Activated CD8-positive, alpha-beta memory T cell treated with anti-CD3 and anti-CD28 coated beads, Interleukin-2, amount 10 ng/mL, durations not matched to agents 7 days and 5 days (primary cell): ENCODE measurements around the gene TUSC2. TPM values are rescaled to one million over a fixed set of nuclear protein-coding genes. Genes with fewer than 3 reads are reported as not detected.

Experiments
- ATAC-seq: fragments of 150-1000 bp; cut with Tn5 transposase; one replicate; pipeline ENCODE4 v1.10.0; 2021; ENCODE audit warnings: moderate library complexity
- CTCF ChIA-PET: fragments of 350-600 bp; sonication (Branson Sonifier 250); formaldehyde crosslinking; loops from one replicate; lab custom pipeline; 2021; ENCODE audit warnings: antibody characterized with exemption; lab: Charles Lee
- DNase-seq: peaks from one replicate; pipeline ENCODE4 v3.0.0-alpha.2; 2020
- H3K27ac Mint-ChIP-seq: one replicate; pipeline ENCODE4 v1.8.0; 2021; ENCODE audit warnings: mild to moderate bottlenecking, mixed read lengths
- H3K27me3 Mint-ChIP-seq: one replicate; pipeline ENCODE4 v1.8.0; 2021; ENCODE audit warnings: mixed read lengths
- H3K36me3 Mint-ChIP-seq: one replicate; pipeline ENCODE4 v1.8.0; 2021; ENCODE audit warnings: mild to moderate bottlenecking, mixed read lengths
- H3K4me1 Mint-ChIP-seq: one replicate; pipeline ENCODE4 v1.8.0; 2021; ENCODE audit warnings: mixed read lengths
- H3K4me3 Mint-ChIP-seq: one replicate; pipeline ENCODE4 v1.8.0; 2021; ENCODE audit warnings: mild to moderate bottlenecking, moderate library complexity, mixed read lengths
- H3K9me3 Mint-ChIP-seq: one replicate; pipeline ENCODE4 v1.8.0; 2022; ENCODE audit warnings: low read depth, mixed read lengths
- total RNA-seq, 2 experiments: library from RNA; stranded (reverse); gene quantifications; one replicate each; pipeline ENCODE4 v1.2.3, GENCODE V29; 2021

TUSC2 gene
- total RNA-seq, 2 experiments from 2014 or later = 20.4 to 25.0 TPM

DNA sequence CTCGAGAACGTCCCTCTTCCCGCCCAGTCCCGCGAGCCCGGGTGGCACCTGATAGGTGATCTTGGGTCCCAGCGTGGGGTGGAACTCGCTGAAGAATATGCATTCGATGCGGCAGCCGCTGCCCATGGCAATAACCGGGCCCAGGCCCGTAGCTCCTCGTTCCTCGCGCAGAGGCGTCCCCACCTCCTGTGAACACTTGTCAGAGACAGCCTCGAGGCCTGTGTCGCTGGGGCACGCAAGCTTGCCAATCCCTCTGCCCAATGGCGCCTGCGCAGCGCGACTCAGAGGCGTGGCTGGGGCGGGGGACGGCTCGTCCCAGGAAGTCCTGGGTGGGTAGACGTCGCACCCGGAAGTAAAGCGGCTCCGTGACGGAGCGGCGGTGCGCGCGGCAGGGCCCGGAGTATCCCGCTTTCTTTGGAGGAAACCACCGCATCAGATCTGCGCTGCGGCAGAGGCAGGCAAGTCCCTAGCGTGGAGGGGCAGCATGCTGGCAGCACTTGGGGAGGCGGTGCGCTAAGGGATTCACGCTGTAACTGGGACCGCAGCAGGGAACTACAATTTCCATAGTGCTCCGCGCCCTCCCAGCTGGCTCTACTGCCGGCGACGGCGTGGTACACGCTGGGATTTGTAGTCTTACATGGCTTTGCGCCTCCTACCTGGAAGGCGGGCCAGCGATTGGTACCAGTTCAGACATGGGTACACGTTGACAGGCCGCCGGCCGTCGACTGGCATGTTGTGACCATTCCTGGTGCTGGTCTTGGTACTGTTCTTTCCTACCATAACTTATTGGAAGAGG, 22.7 kb upstream of the TUSC2 start, which contains the start of the genes CYB561D2 and NPRL2:
Gene CYB561D2 (plus strand): TSS at position 336 of the 796 bp plus-strand sequence. CDS start 572 bp downstream, outside the sequence.
Gene NPRL2 (minus strand): TSS at position 249 of the 796 bp plus-strand sequence. CDS start 123 bp downstream, at position 126.
- Mint-ChIP-seq H3K4me3 (peak within 1 kb of the TSS; percentile 93), H3K27ac (peak within 1 kb of the TSS; percentile 97), H3K36me3 (peaks cover 23% of the 10 kb centered on the region), H3K4me1 (peaks cover 63% of the 10 kb centered on the region), H3K9me3 (no peaks in the 10 kb centered on the region), H3K27me3 (no peaks in the 10 kb centered on the region)
- CTCF ChIA-PET = interaction anchor here (0.6 to 8.3 kb wide), 12 partner anchors 9 to 261 kb away, joined by 3 to 64 read pairs (median 4); partner anchors contain the start of genes C3orf18, CISH, HEMK1 and TMEM115
- ATAC-seq = peak; percentile 92
- DNase-seq = peak; percentile 100

DNA sequence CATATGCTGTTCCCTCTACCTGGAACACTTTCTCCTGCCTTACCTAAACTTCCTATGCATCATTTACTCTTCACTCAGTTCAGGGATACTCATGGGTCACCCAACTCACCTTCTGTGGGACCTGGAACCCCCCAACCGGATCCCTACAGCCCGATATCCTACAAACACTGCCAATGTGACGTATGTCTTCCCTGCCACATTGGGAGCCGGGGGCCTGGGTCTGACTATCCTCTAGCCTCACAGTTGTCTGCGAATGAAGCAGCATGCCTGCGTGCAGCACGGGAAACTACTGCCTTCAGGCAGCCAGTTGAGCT, 22.1 kb upstream of the TUSC2 start:
- H3K36me3 Mint-ChIP-seq = peaks cover 21% of the 10 kb centered on the region
- ATAC-seq (no peak), DNase-seq (no peak)
- peak overlapping the region; percentile 93 for H3K4me3 Mint-ChIP-seq
- H3K27ac Mint-ChIP-seq = peak overlapping the region; percentile 97
- H3K4me1 Mint-ChIP-seq = peaks cover 67% of the 10 kb centered on the region
- no peaks in the 10 kb centered on the region for H3K9me3 Mint-ChIP-seq
- CTCF ChIA-PET = interaction anchor here (0.6 to 8.3 kb wide), 12 partner anchors 10 to 262 kb away, joined by 3 to 64 read pairs (median 4); partner anchors contain the start of genes C3orf18, CISH, HEMK1 and TMEM115
- H3K27me3 Mint-ChIP-seq = no peaks in the 10 kb centered on the region

DNA sequence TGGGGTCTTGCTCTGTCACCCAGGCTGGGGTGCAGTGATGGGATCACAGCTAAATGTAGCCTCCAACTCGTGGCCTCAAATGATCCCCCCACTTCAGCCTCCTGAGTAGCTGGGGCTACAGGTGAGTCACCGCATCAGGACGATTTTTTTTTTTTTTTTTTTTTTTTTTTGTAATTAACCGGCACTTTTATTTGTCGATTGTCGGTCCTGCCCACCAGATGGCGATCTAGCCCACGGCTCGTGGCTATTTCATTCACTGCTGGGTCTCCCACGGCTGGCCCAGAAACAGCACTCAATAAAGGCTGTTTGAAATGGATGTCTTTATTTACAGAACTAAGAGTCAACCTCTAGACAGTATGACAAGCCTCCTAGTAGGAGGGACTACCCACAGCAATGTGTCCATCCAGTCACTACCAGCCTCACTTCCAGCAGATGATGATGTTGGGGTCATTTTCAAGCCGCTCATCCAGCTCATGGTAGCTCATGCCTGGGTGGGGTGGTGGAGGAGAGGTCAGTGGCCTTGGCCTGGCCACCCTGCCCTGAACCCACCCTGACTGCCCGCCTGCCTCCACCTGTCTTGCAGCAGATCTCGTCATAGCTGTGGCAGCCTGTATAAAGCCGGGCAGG, 19.3 kb upstream of the TUSC2 start:
- H3K9me3 Mint-ChIP-seq = no peaks in the 10 kb centered on the region
- H3K27me3 Mint-ChIP-seq = no peaks in the 10 kb centered on the region
- H3K4me1 Mint-ChIP-seq = peaks cover 79% of the 10 kb centered on the region
- ATAC-seq (no peak), DNase-seq (peak; percentile 86)
- H3K27ac Mint-ChIP-seq = peak overlapping the region; percentile 67
- CTCF ChIA-PET = interaction anchor here (0.6 to 8.3 kb wide), 19 partner anchors 10 to 266 kb away, joined by 3 to 64 read pairs (median 4); partner anchors contain the start of genes HEMK1, HYAL3, NAA80 and TUSC2
- H3K36me3 Mint-ChIP-seq = peaks cover 13% of the 10 kb centered on the region
- no peak overlapping the region for H3K4me3 Mint-ChIP-seq

DNA sequence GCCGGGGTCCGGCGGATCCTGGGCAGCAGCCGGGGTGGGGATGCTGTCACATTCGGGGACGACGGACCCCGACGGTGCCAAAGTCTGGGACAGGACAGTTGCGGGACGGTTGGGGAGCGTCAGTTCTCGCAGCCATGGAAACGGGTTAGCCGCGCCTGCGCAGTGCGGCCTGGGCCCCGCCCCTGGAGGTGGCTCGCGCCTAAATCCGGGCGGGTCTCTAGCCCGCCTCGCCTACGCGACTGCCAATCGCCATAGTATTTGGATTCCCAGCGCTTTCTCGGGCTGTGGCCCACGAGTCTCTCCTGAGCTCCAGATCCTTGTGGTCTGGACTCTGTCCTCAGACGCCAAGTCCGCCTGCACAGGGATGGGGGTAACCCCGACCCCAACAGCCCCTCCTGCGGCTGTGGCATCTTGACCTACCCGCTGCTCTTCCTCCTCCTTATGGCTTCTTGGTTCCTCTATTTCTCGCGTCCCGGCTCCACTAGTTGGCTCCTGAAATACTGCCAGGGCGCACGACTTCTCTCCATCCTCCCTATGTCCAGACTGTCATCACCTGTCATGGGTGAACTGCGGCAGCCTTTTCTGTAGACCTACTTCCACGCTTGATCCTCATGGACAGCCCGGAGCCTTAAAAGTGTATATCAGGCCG, 17.7 kb upstream of the TUSC2 start, which contains the start of gene ZMYND10:
Gene ZMYND10 (minus strand): TSS at position 147 of the 649 bp plus-strand sequence. CDS start 153 bp downstream, outside the sequence.
- DNase-seq (peak; percentile 87), ATAC-seq (peak; percentile 21)
- H3K4me3 Mint-ChIP-seq = peak within 1 kb of the TSS; percentile 55
- H3K27me3 Mint-ChIP-seq = no peaks in the 10 kb centered on the region
- peaks cover 12% of the 10 kb centered on the region for H3K36me3 Mint-ChIP-seq
- H3K9me3 Mint-ChIP-seq = no peaks in the 10 kb centered on the region
- peak within 1 kb of the TSS; percentile 70 for H3K27ac Mint-ChIP-seq
- CTCF ChIA-PET = interaction anchor here (1.3 to 8.3 kb wide), 5 partner anchors 8 to 227 kb away, joined by 3 to 64 read pairs (median 6); no protein-coding TSS in a partner anchor
- H3K4me1 Mint-ChIP-seq = peaks cover 84% of the 10 kb centered on the region

DNA sequence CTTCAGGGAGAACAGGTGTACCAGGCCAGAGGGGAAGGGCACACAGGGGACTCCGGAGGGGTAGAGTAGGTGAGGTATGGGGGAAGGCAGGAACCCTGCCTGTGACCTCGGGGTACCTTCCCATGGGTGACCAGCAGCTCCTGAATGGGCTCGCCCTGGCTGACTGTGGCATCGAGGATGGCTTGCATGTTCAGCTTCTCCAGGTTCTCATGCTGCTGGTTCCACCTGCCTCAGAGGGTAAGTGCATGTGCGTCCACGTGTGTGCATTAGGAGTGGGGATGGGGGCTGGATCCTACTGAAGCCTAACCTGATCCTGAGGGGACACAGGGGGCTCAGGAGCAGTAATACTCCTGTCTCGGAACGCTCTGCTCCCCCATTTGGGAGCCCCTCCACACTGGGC, 17.0 kb upstream of the TUSC2 start:
- Mint-ChIP-seq H3K4me3 (peak overlapping the region; percentile 55), H3K4me1 (peaks cover 78% of the 10 kb centered on the region), H3K27me3 (no peaks in the 10 kb centered on the region)

DNA sequence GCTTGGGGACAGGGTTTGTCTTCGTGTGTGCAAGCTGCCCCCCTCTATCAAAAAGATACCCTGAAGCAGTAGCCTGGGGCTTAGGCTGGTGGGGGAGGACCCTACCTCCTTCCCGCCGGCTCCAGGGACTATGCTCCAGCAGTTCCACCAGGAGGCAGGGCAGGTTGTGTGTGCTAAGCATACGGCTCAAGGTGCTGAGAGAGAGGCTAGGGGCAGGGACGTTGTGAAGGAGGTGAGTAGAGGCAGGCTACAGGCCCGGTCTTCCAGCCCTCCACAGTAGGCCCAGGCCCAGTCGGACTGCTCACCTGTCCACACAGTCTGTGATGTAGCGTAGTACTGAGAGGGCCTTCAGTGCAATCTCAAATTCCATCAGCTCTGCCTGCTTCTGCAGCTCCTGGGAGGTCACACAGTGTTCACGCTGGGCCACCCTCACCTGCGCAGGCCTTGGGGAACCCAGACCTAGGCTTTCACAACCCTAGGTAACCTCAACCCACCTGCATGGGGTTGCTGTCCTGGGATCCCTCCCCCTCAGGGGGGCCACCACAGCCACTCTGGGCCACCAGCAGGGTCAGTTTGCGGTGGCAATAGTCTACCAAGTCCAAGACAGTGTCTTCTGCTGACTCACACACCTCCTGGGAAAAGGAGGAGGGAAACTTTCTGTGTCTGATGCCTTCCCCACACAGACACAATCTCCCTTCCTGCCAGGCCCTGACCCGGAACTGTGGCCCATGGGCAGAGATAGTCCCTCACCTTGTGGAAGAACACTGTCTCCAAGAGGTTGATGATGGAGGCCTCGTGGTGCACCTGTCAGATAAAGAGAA, 15.0 kb upstream of the TUSC2 start:
- DNase-seq (no peak), ATAC-seq (no peak)
- Mint-ChIP-seq H3K4me3 (no peak overlapping the region), H3K4me1 (peaks cover 58% of the 10 kb centered on the region), H3K27me3 (no peaks in the 10 kb centered on the region), H3K36me3 (peaks cover 24% of the 10 kb centered on the region), H3K27ac (peak overlapping the region; percentile 68), H3K9me3 (no peaks in the 10 kb centered on the region)
- CTCF ChIA-PET = interaction anchor here (0.7 to 8.3 kb wide), 3 partner anchors 14 to 199 kb away, joined by 3 to 64 read pairs (median 4); no protein-coding TSS in a partner anchor

More for the DNA sequence above, 17.0 kb upstream of the TUSC2 start:
- CTCF ChIA-PET = interaction anchor here (1.0 to 8.3 kb wide), 6 partner anchors 8 to 228 kb away, joined by 3 to 64 read pairs (median 3); no protein-coding TSS in a partner anchor
- no peaks in the 10 kb centered on the region for H3K9me3 Mint-ChIP-seq
- peaks cover 14% of the 10 kb centered on the region for H3K36me3 Mint-ChIP-seq
- DNase-seq = no peak
- ATAC-seq = no peak
- no peak overlapping the region for H3K27ac Mint-ChIP-seq

DNA sequence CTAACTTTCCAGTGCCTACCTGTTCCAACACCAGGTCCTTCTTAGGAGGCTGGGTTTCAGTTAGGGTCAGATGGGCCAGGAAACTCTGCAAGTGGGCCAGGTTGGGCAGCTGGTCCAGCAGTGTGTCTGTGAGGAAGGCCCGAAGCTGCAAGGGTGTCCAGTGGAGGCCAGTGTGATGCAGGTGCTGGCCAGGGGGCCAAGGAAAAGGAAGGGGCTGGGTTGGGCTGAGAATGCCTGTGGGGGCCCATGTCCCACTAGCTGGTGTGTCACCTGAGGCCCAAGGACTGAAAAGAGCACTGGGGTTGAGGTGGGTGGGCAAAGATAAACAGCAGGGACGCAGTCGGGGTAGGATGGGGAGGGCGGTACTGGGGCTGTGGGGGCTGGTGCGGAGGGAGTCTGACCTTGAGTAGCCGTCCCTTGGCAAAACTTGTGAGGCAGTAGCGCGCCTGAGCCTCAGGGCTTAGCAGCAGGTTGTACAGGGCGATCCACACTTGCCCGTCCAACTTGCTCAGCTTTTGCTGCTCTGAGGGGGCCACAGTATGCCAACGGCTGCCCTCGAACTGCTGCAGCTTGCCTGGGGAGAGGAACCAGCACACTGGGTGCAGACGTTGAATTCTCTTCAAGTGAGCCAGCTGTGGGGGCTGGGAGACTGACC, 14.1 kb upstream of the TUSC2 start:
- DNase-seq (no peak), ATAC-seq (no peak)
- H3K4me1 Mint-ChIP-seq = peaks cover 49% of the 10 kb centered on the region
- H3K4me3 Mint-ChIP-seq = peak overlapping the region; percentile 92
- H3K27me3 Mint-ChIP-seq = no peaks in the 10 kb centered on the region
- peak overlapping the region; percentile 68 for H3K27ac Mint-ChIP-seq
- CTCF ChIA-PET = interaction anchor here (0.7 to 2.4 kb wide), 6 partner anchors 11 to 230 kb away, joined by 3 to 6 read pairs (median 4); no protein-coding TSS in a partner anchor
- no peaks in the 10 kb centered on the region for H3K9me3 Mint-ChIP-seq
- H3K36me3 Mint-ChIP-seq = peaks cover 29% of the 10 kb centered on the region

DNA sequence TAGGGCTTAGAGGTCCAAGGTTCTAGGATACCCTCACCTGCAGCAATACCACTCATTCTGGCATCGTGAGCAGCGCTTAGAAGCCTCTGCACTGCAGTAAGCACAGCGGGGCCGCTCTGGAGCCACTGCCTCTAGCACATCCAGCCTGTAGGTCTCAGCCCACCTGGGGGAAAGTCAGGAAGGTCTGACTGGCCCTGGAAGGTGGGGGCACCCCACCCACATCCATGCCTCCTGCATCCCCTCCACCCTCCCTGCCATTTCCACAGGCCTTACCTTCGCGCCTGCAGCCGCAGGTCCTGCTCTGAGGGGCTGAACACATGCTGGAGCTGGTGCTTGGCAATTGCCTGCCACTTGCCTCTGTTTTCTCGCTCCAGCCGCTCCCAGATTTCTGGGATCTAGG, 13.5 kb upstream of the TUSC2 start:
- CTCF ChIA-PET = interaction anchor here (1.1 to 2.4 kb wide), 8 partner anchors 8 to 268 kb away, joined by 3 to 8 read pairs (median 5); partner anchors contain the start of genes HYAL3 and NAA80
- peaks cover 32% of the 10 kb centered on the region for H3K36me3 Mint-ChIP-seq
- peak overlapping the region; percentile 94 for H3K27ac Mint-ChIP-seq
- H3K9me3 Mint-ChIP-seq = no peaks in the 10 kb centered on the region
- H3K4me3 Mint-ChIP-seq = peak overlapping the region; percentile 92
- peaks cover 48% of the 10 kb centered on the region for H3K4me1 Mint-ChIP-seq
- DNase-seq (no peak), ATAC-seq (peak; percentile 3)
- H3K27me3 Mint-ChIP-seq = no peaks in the 10 kb centered on the region

DNA sequence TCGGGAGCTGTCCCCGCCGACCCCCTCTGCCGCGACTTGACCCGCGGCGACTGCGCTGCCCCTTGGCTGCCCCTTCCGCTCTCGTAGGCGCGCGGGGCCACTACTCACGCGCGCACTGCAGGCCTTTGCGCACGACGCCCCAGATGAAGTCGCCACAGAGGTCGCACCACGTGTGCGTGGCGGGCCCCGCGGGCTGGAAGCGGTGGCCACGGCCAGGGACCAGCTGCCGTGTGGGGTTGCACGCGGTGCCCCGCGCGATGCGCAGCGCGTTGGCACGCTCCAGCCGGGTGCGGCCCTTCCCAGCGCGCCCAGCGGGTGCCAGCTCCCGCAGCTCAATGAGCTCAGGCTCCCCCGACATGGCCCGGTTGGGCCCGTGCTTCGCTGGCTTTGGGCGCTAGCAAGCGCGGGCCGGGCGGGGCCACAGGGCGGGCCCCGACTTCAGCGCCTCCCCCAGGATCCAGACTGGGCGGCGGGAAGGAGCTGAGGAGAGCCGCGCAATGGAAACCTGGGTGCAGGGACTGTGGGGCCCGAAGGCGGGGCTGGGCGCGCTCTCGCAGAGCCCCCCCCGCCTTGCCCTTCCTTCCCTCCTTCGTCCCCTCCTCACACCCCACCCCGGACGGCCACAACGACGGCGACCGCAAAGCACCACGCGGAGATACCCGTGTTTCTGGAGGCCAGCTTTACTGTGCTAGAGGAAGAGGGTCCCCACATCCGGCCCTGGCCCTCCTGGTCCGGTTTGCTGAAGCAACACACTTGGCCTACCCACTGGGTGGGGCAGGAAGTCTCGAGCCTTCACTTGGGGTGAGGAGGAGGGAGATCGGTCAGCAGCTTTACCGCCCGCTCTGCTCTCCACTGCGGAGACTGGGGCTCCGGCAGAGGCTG, 12.7 kb upstream of the TUSC2 start, which contains the start of gene RASSF1:
Gene RASSF1 (minus strand): TSS at position 389 of the 882 bp plus-strand sequence. CDS start 31 bp downstream, at position 358.
- DNase-seq = peak; percentile 98
- CTCF ChIA-PET = interaction anchor here (0.7 to 2.4 kb wide), 12 partner anchors 8 to 269 kb away, joined by 3 to 8 read pairs (median 4); partner anchors contain the start of genes HYAL3 and NAA80
- H3K4me1 Mint-ChIP-seq = peaks cover 49% of the 10 kb centered on the region

DNA sequence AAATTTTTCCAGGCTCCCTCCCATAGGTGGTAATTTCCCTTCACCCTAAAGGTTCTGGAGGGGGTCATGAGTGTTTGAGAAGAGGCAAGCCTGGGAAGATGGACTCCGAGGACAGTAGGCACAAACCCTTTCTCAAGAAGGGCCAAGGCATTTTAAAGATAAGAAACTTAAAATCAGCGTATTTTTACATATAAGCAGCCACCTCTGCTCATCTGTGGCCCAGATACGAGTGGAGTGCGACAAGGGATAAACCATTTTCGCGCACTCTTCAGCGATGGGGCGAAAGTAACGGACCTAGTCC, 12.1 kb upstream of the TUSC2 start:
- H3K4me3 Mint-ChIP-seq = peak overlapping the region; percentile 92
- CTCF ChIA-PET = interaction anchor here (0.7 to 9.2 kb wide), 11 partner anchors 9 to 270 kb away, joined by 3 to 91 read pairs (median 6); partner anchors contain the start of genes CISH, HYAL2, HYAL3 and NAA80
- H3K27me3 Mint-ChIP-seq = no peaks in the 10 kb centered on the region
- ATAC-seq (no peak), DNase-seq (no peak)
- H3K9me3 Mint-ChIP-seq = no peaks in the 10 kb centered on the region
- peaks cover 49% of the 10 kb centered on the region for H3K4me1 Mint-ChIP-seq
- peaks cover 44% of the 10 kb centered on the region for H3K36me3 Mint-ChIP-seq
- peak overlapping the region; percentile 94 for H3K27ac Mint-ChIP-seq

More for the DNA sequence above, 12.7 kb upstream of the TUSC2 start, which contains the start of gene RASSF1:
- peak within 1 kb of the TSS; percentile 94 for H3K27ac Mint-ChIP-seq
- no peaks in the 10 kb centered on the region for H3K9me3 Mint-ChIP-seq
- H3K36me3 Mint-ChIP-seq = peaks cover 38% of the 10 kb centered on the region
- H3K4me3 Mint-ChIP-seq = peak within 1 kb of the TSS; percentile 92
- ATAC-seq = peak; percentile 57
- H3K27me3 Mint-ChIP-seq = no peaks in the 10 kb centered on the region
